Ectodermal cell (in vitro differentiated cells): ENCODE data around the gene CDH13.

ENCODE experiments used
- H3K27ac ChIP-seq: 2 replicates; pipeline ENCODE4 v1.7.0; 2013; ENCODE audit warnings: mild to moderate bottlenecking, low read depth, low read length; ENCODE audit not compliant: insufficient read depth, poor library complexity, severe bottlenecking
- H3K27me3 ChIP-seq: 2 replicates; pipeline ENCODE4 v1.7.0; 2013; ENCODE audit warnings: mild to moderate bottlenecking, low read length; ENCODE audit not compliant: insufficient read depth, control insufficient read depth, poor library complexity, severe bottlenecking
- H3K36me3 ChIP-seq: one replicate; pipeline ENCODE4 v1.7.0; 2013; ENCODE audit warnings: low read length; ENCODE audit not compliant: control insufficient read depth, insufficient read depth
- H3K4me1 ChIP-seq: one replicate; pipeline ENCODE4 v1.7.0; 2013; ENCODE audit warnings: low read length; ENCODE audit not compliant: control insufficient read depth, insufficient read depth
- H3K4me3 ChIP-seq: 2 replicates; pipeline ENCODE4 v1.7.0; 2013; ENCODE audit warnings: low read depth, low read length, control low read depth; ENCODE audit not compliant: insufficient read depth
- H3K9me3 ChIP-seq: 2 replicates; pipeline ENCODE4 v1.7.0; 2013; ENCODE audit warnings: mild to moderate bottlenecking, low read length, moderate library complexity; ENCODE audit not compliant: control insufficient read depth
- WGBS, 2 experiments: methylation state at CpG; one replicate each; pipeline ENCODE4 v1.1.7; 2013; ENCODE audit warnings: missing lambda C conversion rate in 2 of 2; 5-methylcytosine and 5-hydroxymethylcytosine counted together

CDH13 gene

GRCh38 chr16:83771306-83771942 is 1144.7 kb downstream of the CDH13 start:
- no peak overlapping the region for H3K4me3 ChIP-seq
- no peak overlapping the region for H3K27ac ChIP-seq
- H3K4me1 ChIP-seq: no peaks in the 10 kb centered on the region
- H3K27me3 ChIP-seq: no peaks in the 10 kb centered on the region
- no peaks in the 10 kb centered on the region for H3K9me3 ChIP-seq
- WGBS, 2 experiments: 90 to 93% methylated on average over 5 of the region's 5 CpGs
- H3K36me3 ChIP-seq: no peaks in the 10 kb centered on the region

GRCh38 chr16:83772806-83773205 is 1146.0 kb downstream of the CDH13 start:
- Histone ChIP-seq H3K27ac (no peak overlapping the region), H3K4me3 (no peak overlapping the region), H3K4me1 (no peaks in the 10 kb centered on the region), H3K9me3 (no peaks in the 10 kb centered on the region), H3K27me3 (no peaks in the 10 kb centered on the region), H3K36me3 (no peaks in the 10 kb centered on the region)
- 68 to 74% methylated on average over 1 of the region's 1 CpG for WGBS, 2 experiments

GRCh38 chr16:83774066-83774465 is 1147.3 kb downstream of the CDH13 start:
- no peaks in the 10 kb centered on the region for H3K27me3 ChIP-seq
- no peaks in the 10 kb centered on the region for H3K9me3 ChIP-seq
- H3K4me3 ChIP-seq: no peak overlapping the region
- 94 to 95% methylated on average over 4 of the region's 4 CpGs for WGBS, 2 experiments
- no peaks in the 10 kb centered on the region for H3K36me3 ChIP-seq
- no peaks in the 10 kb centered on the region for H3K4me1 ChIP-seq
- H3K27ac ChIP-seq: no peak overlapping the region

- WGBS, 2 experiments: 85 to 89% methylated on average over 9 of the region's 9 CpGs
- Histone ChIP-seq H3K27me3 (no peaks in the 10 kb centered on the region), H3K27ac (no peak overlapping the region), H3K4me1 (no peaks in the 10 kb centered on the region), H3K9me3 (no peaks in the 10 kb centered on the region), H3K4me3 (no peak overlapping the region), H3K36me3 (no peaks in the 10 kb centered on the region)
Measured at GRCh38 chr16:83776944-83777343, 1150.2 kb downstream of the CDH13 start.

GRCh38 chr16:83779886-83780285 is 1153.1 kb downstream of the CDH13 start:
- H3K4me1 ChIP-seq: no peaks in the 10 kb centered on the region
- no peak overlapping the region for H3K4me3 ChIP-seq
- H3K27me3 ChIP-seq: no peaks in the 10 kb centered on the region
- H3K27ac ChIP-seq: no peak overlapping the region
- 86 to 87% methylated on average over 6 of the region's 6 CpGs for WGBS, 2 experiments
- no peaks in the 10 kb centered on the region for H3K9me3 ChIP-seq
- no peaks in the 10 kb centered on the region for H3K36me3 ChIP-seq

- 88 to 90% methylated on average over 2 of the region's 2 CpGs for WGBS, 2 experiments
- no peak overlapping the region for H3K4me3 ChIP-seq
- H3K27ac ChIP-seq: no peak overlapping the region
- H3K4me1 ChIP-seq: no peaks in the 10 kb centered on the region
- no peaks in the 10 kb centered on the region for H3K36me3 ChIP-seq
- no peaks in the 10 kb centered on the region for H3K27me3 ChIP-seq
- H3K9me3 ChIP-seq: no peaks in the 10 kb centered on the region
Measured at GRCh38 chr16:83785455-83785854, 1158.7 kb downstream of the CDH13 start.

- WGBS, 2 experiments: 93 to 94% methylated on average over 8 of the region's 8 CpGs
- no peaks in the 10 kb centered on the region for H3K4me1 ChIP-seq
- no peak overlapping the region for H3K4me3 ChIP-seq
Measured at GRCh38 chr16:83789642-83790401, 1163.1 kb downstream of the CDH13 start.

GRCh38 chr16:83791916-83792315 is 1165.1 kb downstream of the CDH13 start:
- Histone ChIP-seq H3K36me3 (no peaks in the 10 kb centered on the region), H3K4me1 (no peaks in the 10 kb centered on the region), H3K27me3 (no peaks in the 10 kb centered on the region), H3K27ac (no peak overlapping the region), H3K9me3 (no peaks in the 10 kb centered on the region), H3K4me3 (no peak overlapping the region)
- 92 to 96% methylated on average over 10 of the region's 10 CpGs for WGBS, 2 experiments

More at GRCh38 chr16:83789642-83790401, 1163.1 kb downstream of the CDH13 start:
- Histone ChIP-seq H3K36me3 (no peaks in the 10 kb centered on the region), H3K9me3 (no peaks in the 10 kb centered on the region), H3K27ac (no peak overlapping the region), H3K27me3 (no peaks in the 10 kb centered on the region)

- no peaks in the 10 kb centered on the region for H3K4me1 ChIP-seq
- 71 to 93% methylated on average over 1 to 2 of the region's 2 CpGs for WGBS, 2 experiments
- H3K9me3 ChIP-seq: no peaks in the 10 kb centered on the region
- H3K27me3 ChIP-seq: no peaks in the 10 kb centered on the region
- H3K27ac ChIP-seq: no peak overlapping the region
- no peak overlapping the region for H3K4me3 ChIP-seq
- H3K36me3 ChIP-seq: no peaks in the 10 kb centered on the region
Measured at GRCh38 chr16:83792391-83792790, 1165.6 kb downstream of the CDH13 start.

- Histone ChIP-seq H3K27ac (no peak overlapping the region), H3K27me3 (no peaks in the 10 kb centered on the region), H3K4me3 (no peak overlapping the region), H3K4me1 (no peaks in the 10 kb centered on the region), H3K36me3 (no peaks in the 10 kb centered on the region), H3K9me3 (no peaks in the 10 kb centered on the region)
- 85 to 86% methylated on average over 9 of the region's 9 CpGs for WGBS, 2 experiments
Measured at GRCh38 chr16:83793179-83793578, 1166.4 kb downstream of the CDH13 start.
